SK-N-SH treated with all-trans-retinoic acid at 6 μM for 48 hours (cell line): ENCODE data around the gene MNS1.
"Not testable (repeated sequence)": the region's sequence is repeated elsewhere in the genome, so short reads cannot be mapped to it uniquely, and the experiment has no call there.

Experiments used
- ATAC-seq: fragments of 200-7000 bp; cut with Tn5 transposase; 3 replicates; pipeline ENCODE4 v1.9.1; 2020; ENCODE audit warnings: mild to moderate bottlenecking, moderate library complexity
- BACH2 ChIP-seq: fragments of 250-450 bp; sonication (Bioruptor Pico); IDR thresholded peaks from 2 replicates; pipeline ENCODE4 v1.9.0; 2021; ENCODE audit warnings: mild to moderate bottlenecking, borderline replicate concordance
- CSDC2 ChIP-seq: fragments of 250-450 bp; sonication (Bioruptor Pico); IDR thresholded peaks from 2 replicates; pipeline ENCODE4 v1.5.0; 2020; ENCODE audit warnings: mild to moderate bottlenecking, moderate library complexity
- ESRRG ChIP-seq: fragments of 250-450 bp; sonication (Bioruptor Pico); IDR thresholded peaks from 2 replicates; pipeline ENCODE4 v1.6.1; 2021; ENCODE audit warnings: mild to moderate bottlenecking
- GLIS3 ChIP-seq: fragments of 250-450 bp; sonication (Bioruptor Pico); IDR thresholded peaks from 2 replicates; pipeline ENCODE4 v1.5.0; 2020; ENCODE audit warnings: mild to moderate bottlenecking, moderate library complexity
- ISL1 ChIP-seq: fragments of 250-450 bp; sonication (Bioruptor Pico); IDR thresholded peaks from 2 replicates; pipeline ENCODE4 v2.1.2; 2022; ENCODE audit warnings: mild to moderate bottlenecking, moderate library complexity
- OSR1 ChIP-seq: fragments of 250-450 bp; sonication (Bioruptor Pico); IDR thresholded peaks from 2 replicates; pipeline ENCODE4 v1.8.0; 2022; ENCODE audit warnings: moderate library complexity, mild to moderate bottlenecking, inconsistent platforms
- TCF4 ChIP-seq: fragments of 250-450 bp; sonication (Bioruptor Pico); IDR thresholded peaks from 2 replicates; pipeline ENCODE4 v1.8.0; 2021; ENCODE audit warnings: mild to moderate bottlenecking, moderate library complexity, borderline replicate concordance
- TOX ChIP-seq: fragments of 250-450 bp; sonication (Bioruptor Pico); IDR thresholded peaks from 2 replicates; pipeline ENCODE4 v1.8.0; 2021; ENCODE audit warnings: mild to moderate bottlenecking, moderate library complexity, borderline replicate concordance
- TSHZ2 ChIP-seq: fragments of 250-450 bp; sonication (Bioruptor Pico); IDR thresholded peaks from 2 replicates; pipeline ENCODE4 v1.5.0; 2020; ENCODE audit warnings: mild to moderate bottlenecking, moderate library complexity
- ZC3H10 ChIP-seq: fragments of 250-450 bp; sonication (Bioruptor Pico); IDR thresholded peaks from 2 replicates; pipeline ENCODE4 v1.5.1; 2021; ENCODE audit warnings: mild to moderate bottlenecking, moderate library complexity
- ZFP3 ChIP-seq: fragments of 250-450 bp; sonication (Bioruptor Pico); IDR thresholded peaks from 2 replicates; pipeline ENCODE4 v1.5.0; 2020; ENCODE audit warnings: mild to moderate bottlenecking, moderate library complexity
- ZNF565 ChIP-seq: fragments of 450-650 bp; formaldehyde crosslinking; conservative IDR thresholded peaks from 2 replicates; pipeline ENCODE4 v1.5.0; 2020; ENCODE audit warnings: low read depth, mild to moderate bottlenecking, moderate library complexity
- ZNF70 ChIP-seq: fragments of 450-650 bp; formaldehyde crosslinking; IDR thresholded peaks from 2 replicates; pipeline ENCODE4 v1.5.0; 2020; ENCODE audit warnings: mild to moderate bottlenecking, moderate library complexity
- ZNF8 ChIP-seq: fragments of 450-650 bp; formaldehyde crosslinking; IDR thresholded peaks from 2 replicates; pipeline ENCODE4 v1.5.0; 2020; ENCODE audit warnings: mild to moderate bottlenecking, moderate library complexity
- TF ChIP-seq, protein P1 (sequence below): fragments of 250-450 bp; sonication (Bioruptor Pico); IDR thresholded peaks from 2 replicates; pipeline ENCODE4 v1.5.1; 2020; ENCODE audit warnings: low read depth, mild to moderate bottlenecking, moderate library complexity
- TF ChIP-seq, protein P2 (sequence below): fragments of 250-450 bp; sonication (Bioruptor Pico); IDR thresholded peaks from 2 replicates; pipeline ENCODE4 v1.8.0; 2020; ENCODE audit warnings: mild to moderate bottlenecking, moderate library complexity, borderline replicate concordance

The MNS1 gene

DNA sequence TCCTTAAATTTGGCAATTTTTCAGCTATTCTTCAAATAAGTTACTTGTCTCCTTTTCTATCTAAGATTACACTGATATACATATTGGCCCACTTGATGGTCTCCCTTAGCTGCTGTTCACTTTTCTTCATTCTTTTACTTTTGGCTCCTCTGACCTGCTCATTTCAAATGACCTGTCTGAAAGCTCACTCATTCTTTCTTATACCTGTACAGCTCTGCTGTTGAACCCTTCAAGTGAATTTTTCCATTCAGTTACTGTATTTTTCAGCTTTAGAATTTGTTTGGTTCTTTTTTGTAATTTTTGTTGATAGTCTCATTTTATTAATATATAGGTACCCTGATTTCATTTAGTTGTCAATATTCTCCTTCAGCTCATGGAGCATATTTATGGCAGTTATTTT lies 39.7 kb downstream of the MNS1 start (continued):
- TF ChIP-seq TSHZ2 (CRISPR knock-in tag) (no peak), OSR1 (CRISPR knock-in tag) (no peak), GLIS3 (no peak), CSDC2 (CRISPR knock-in tag) (no peak)

DNA sequence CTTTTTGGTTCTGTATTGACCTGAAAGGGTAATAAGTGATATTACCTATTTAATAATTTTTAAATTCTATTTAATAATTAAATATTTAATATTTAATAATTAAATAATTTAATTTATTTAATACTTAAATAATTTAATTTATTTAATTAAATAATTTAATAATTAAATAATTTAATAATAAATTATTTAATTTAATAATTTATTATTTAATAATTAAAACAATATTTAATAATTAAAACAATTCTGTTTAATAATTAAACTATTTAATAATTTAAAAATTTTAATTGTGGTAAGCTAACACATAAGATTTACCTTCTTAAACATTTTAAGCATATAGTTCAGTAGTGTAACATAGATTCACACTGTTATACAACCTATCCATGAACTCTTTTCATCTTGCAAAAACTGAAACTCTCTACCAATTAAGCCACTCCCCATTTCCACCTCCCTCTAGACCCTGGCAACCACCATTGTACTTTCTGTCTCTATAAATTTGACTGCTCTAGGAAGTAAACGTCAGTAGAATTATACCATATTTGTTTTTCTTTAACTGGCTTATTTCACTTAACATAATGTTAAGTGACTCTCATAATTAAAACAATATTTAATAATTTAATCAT lies 51.7 kb downstream of the MNS1 start:
- ATAC-seq: not testable (repeated sequence)

DNA sequence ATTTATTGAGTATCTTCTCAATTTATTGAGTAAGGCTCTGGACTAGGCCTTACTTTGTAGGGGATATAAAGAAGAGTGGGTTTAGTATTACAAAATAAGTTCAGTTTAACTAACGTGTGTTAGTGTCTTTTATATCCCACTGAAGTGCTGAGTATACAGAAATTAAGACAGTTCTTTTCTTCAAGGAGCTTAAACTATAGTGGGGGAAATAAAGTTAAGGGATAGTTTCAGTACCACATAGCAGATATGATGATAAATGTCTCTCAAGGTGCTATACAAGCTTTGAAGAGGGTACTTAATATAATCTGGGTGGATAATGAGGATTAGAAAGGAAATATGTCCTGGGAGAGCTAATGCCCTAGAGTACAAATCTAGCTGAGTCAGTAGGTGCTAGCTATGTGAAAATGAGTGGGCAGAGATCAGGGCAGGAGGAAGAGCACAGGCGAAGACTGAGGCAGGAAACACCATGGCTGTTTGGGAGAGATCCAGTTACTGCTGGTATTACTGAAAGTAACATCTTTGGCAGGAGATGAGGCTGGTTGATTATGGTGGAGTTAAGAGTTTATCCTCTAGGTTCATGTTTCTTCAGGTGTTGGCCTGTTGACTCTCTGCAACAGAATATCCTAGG lies 53.7 kb downstream of the MNS1 start:
- TF ChIP-seq GLIS3 (no peak), BACH2 (CRISPR knock-in tag) (no peak)
- TF ChIP-seq, protein P1, sequence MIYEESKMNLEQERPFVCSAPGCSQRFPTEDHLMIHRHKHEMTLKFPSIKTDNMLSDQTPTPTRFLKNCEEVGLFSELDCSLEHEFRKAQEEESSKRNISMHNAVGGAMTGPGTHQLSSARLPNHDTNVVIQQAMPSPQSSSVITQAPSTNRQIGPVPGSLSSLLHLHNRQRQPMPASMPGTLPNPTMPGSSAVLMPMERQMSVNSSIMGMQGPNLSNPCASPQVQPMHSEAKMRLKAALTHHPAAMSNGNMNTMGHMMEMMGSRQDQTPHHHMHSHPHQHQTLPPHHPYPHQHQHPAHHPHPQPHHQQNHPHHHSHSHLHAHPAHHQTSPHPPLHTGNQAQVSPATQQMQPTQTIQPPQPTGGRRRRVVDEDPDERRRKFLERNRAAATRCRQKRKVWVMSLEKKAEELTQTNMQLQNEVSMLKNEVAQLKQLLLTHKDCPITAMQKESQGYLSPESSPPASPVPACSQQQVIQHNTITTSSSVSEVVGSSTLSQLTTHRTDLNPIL (CRISPR knock-in tag): no peak
- no peak for ATAC-seq

- ATAC-seq: no peak
- TF ChIP-seq ESRRG (CRISPR knock-in tag): no peak
- no peak for TF ChIP-seq ISL1 (CRISPR knock-in tag)
- no peak for TF ChIP-seq GLIS3
- TF ChIP-seq, protein P2, sequence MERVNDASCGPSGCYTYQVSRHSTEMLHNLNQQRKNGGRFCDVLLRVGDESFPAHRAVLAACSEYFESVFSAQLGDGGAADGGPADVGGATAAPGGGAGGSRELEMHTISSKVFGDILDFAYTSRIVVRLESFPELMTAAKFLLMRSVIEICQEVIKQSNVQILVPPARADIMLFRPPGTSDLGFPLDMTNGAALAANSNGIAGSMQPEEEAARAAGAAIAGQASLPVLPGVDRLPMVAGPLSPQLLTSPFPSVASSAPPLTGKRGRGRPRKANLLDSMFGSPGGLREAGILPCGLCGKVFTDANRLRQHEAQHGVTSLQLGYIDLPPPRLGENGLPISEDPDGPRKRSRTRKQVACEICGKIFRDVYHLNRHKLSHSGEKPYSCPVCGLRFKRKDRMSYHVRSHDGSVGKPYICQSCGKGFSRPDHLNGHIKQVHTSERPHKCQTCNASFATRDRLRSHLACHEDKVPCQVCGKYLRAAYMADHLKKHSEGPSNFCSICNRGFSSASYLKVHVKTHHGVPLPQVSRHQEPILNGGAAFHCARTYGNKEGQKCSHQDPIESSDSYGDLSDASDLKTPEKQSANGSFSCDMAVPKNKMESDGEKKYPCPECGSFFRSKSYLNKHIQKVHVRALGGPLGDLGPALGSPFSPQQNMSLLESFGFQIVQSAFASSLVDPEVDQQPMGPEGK (CRISPR knock-in tag): no peak
- no peak for TF ChIP-seq ZFP3 (CRISPR knock-in tag)
- no peak for TF ChIP-seq ZNF8
- TF ChIP-seq OSR1 (CRISPR knock-in tag): no peak
- no peak for TF ChIP-seq TOX (CRISPR knock-in tag)
- TF ChIP-seq ZNF565 (CRISPR knock-in tag): no peak
- no peak for TF ChIP-seq TSHZ2 (CRISPR knock-in tag)
- TF ChIP-seq ZC3H10: no peak
- TF ChIP-seq, protein P1 (CRISPR knock-in tag): no peak
- TF ChIP-seq ZNF70 (CRISPR knock-in tag): no peak
- TF ChIP-seq TCF4 (CRISPR knock-in tag): no peak
Observed at GRCh38 chr15:56410721-56411120, 54.2 kb downstream of the MNS1 start.

DNA sequence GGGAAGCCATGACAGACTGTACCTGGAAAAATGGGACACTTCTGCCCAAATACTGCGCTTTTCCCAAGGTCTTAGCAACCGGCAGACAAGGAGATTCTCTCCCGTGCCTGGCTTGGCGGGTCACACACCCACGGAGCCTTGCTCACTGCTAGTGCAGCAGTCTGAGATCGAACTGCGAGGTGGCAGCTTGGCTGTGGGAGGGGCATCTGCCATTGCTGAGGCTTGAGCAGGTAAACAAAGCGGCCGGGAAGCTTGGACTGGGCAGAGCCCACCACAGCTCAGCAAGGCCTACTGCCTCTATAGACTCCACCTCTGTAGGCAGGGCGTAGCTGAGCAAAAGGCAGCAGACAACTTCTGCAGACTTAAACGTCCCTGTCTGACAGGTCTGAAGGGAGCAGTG lies 65.7 kb downstream of the MNS1 start:
- not testable (repeated sequence) for ATAC-seq

DNA sequence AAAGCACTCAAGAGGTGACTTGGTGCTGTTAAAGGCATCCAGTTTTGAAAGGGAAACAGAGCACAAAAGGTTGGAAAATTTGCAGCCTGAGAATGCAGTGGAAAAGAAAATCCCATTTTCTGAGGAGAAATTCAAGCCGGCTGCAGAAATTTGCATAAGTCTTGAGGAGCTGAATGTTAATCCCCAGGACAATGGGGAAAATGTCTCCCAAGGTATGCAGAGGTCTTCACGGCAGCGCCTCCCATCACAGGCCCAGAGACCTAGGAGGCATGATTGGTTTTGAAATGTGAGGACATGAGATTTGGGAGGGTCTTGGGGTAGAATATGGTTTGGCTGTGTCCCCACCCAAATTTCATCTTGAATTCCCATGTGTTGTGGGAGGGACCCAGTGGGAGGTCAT lies 67.6 kb downstream of the MNS1 start:
- ATAC-seq: not testable (repeated sequence)
